Measurements from ENCODE around the gene SYTL1.

Gene SYTL1

GRCh38 chr1:27367160-27367650 is 25.4 kb downstream of the SYTL1 start:
- no peak for TF ChIP-seq CTCF (IDR thresholded peaks at IDR 0.05; ENCODE audit: insufficient read depth, low read depth, low read length, missing control alignments)
- DNase-seq (ENCODE audit: low read depth) = no peak
- H3K4me3 ChIP-seq (ENCODE audit: low read length) = peak overlapping the region; percentile 71

DNA sequence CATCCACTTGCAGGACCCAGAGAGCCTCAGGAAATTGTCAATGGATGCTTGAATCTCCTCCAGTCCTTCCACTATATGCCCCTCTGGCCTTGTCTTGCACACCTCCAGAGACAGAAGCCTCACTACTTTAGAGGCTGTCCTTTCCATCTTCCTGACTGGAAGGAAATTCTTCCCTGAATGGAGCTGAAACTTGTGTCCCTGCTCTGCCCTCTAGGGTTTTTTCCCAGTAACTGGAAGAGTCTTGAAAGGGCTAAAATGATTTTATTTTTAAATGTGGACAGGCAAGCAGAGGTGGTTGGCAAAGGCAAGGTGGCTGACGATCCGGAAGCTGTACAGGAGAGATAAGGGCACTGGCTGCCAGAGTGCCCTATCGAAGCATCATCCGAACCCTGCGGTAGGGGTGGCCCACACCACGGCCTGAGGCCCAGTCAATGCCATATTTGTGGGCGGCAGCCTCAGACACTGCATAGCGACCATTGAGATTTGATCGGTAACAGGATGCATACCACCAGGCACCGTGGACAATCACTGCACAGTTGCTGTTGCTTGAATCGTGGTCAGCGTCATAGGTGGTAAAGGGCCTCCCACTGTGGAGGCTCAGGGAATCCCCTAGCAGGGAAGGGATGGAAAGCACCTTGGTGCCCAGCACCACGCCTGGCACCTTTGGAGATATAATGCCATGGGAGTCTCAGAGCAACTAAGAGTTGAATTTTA is 27.2 kb downstream of the SYTL1 start:
- DNase-seq (ENCODE audit: low read depth) = no peak
- H3K4me3 ChIP-seq (ENCODE audit: low read length) = no peak overlapping the region
- peak; percentile 31 for TF ChIP-seq CTCF (IDR thresholded peaks at IDR 0.05; ENCODE audit: insufficient read depth, low read depth, low read length, missing control alignments)

- H3K4me3 ChIP-seq (ENCODE audit: low read length) = no peak overlapping the region
- no peak for TF ChIP-seq CTCF (IDR thresholded peaks at IDR 0.05; ENCODE audit: insufficient read depth, low read depth, low read length, missing control alignments)
- no peak for DNase-seq (ENCODE audit: low read depth)
Observed at GRCh38 chr1:27372022-27372807, 30.4 kb downstream of the SYTL1 start.

- TF ChIP-seq CTCF (IDR thresholded peaks at IDR 0.05; ENCODE audit: insufficient read depth, low read depth, low read length, missing control alignments) = no peak
- DNase-seq (ENCODE audit: low read depth) = no peak
- H3K4me3 ChIP-seq (ENCODE audit: low read length) = no peak overlapping the region
Observed at GRCh38 chr1:27372808-27373690, 31.2 kb downstream of the SYTL1 start.

GRCh38 chr1:27374362-27375086 is 32.7 kb downstream of the SYTL1 start, which contains the start of gene FCN3:
Gene FCN3, minus strand, starts transcription at chr1:27374824. Its CDS starts 6 bp downstream, at chr1:27374818.
- no peak for DNase-seq (ENCODE audit: low read depth)
- no peak within 1 kb of the TSS for H3K4me3 ChIP-seq (ENCODE audit: low read length)
- TF ChIP-seq CTCF (IDR thresholded peaks at IDR 0.05; ENCODE audit: insufficient read depth, low read depth, low read length, missing control alignments) = no peak

Data from epithelial cell of esophagus (primary cell).